IMR-90 (cell line): Measurements from ENCODE around the gene NFATC3.

ENCODE experiments used
- CTCF ChIP-seq: conservative IDR thresholded peaks from 2 replicates; pipeline ENCODE4 v1.5.1; 2012; ENCODE audit warnings: mild to moderate bottlenecking, low read depth, low read length, improper control_type of control experiment
- MXI1 ChIP-seq: IDR thresholded peaks from 2 replicates; pipeline ENCODE4 v1.6.1; 2012; ENCODE audit warnings: low read depth, mild to moderate bottlenecking, low read length, moderate library complexity, borderline replicate concordance
- POLR2A ChIP-seq: IDR thresholded peaks from 2 replicates; pipeline ENCODE4 v1.6.1; 2012; ENCODE audit warnings: mild to moderate bottlenecking, low read depth, low read length
- RCOR1 ChIP-seq: IDR thresholded peaks from 2 replicates; pipeline ENCODE4 v1.6.1; 2012; ENCODE audit warnings: mild to moderate bottlenecking, low read length, improper control_type of control experiment; ENCODE audit not compliant: insufficient replicate concordance

GRCh38 chr16:68242926-68243858 lies 158.0 kb downstream of the NFATC3 start:
- TF ChIP-seq MXI1 (no peak), POLR2A (no peak), CTCF (no peak), RCOR1 (no peak)
